SH-SY5Y (cell line): ENCODE results near the gene ARHGEF4.
A peak's percentile ranks its signal among the peaks of the same experiment; 100 is the strongest.

ENCODE experiments used
- GATA2 ChIP-seq: IDR thresholded peaks from 2 replicates; pipeline ENCODE4 v1.6.1; 2011; ENCODE audit warnings: mild to moderate bottlenecking, low read depth, low read length
- GATA3 ChIP-seq: IDR thresholded peaks from 2 replicates; pipeline ENCODE4 v1.6.1; 2011; ENCODE audit warnings: low read depth, mild to moderate bottlenecking, low read length, moderate library complexity

ARHGEF4 gene

DNA sequence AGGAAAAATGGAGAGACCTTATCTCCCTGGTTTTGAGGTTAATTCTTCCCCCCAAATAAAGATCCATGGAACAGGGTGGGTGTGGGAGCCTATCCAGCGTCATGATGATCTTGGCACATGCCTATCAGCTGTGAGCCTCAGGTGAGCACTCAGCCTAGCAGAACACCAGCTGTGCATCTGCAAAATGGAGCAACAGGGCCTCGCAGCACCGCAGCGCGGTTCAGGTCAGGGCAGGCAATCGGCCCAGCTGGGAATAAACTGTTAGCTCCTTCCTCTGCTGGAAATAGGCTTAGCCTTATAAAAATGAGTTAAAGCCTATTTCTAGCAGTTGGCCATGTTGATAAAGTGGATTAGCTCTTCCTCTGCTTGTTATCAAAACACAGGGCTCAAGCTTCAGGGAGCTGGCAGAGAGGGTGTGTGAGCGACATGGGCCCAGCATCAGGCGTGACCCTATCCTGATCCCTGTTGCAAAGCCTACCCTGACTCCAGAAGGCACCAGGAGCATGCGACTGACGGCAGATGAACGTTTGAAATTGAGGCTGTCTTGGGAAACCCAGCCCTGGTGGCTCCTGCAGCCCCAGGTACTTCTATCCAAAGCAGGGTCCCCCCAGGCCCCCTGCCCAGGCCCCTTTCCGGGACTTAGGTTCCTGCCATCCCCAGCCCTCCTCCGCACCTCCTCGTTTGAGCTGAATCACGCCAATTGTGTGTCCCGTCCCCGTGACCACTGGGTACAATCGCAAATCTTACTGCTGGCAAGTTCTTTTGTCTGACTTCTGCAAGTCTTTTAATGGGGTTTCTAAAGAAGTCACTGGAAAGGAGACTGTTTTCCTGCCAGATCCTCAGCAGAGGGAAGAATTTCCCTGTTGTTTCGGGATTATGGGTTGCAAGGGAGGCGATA lies 35.4 kb downstream of the ARHGEF4 start:
- no peak for TF ChIP-seq GATA3

DNA sequence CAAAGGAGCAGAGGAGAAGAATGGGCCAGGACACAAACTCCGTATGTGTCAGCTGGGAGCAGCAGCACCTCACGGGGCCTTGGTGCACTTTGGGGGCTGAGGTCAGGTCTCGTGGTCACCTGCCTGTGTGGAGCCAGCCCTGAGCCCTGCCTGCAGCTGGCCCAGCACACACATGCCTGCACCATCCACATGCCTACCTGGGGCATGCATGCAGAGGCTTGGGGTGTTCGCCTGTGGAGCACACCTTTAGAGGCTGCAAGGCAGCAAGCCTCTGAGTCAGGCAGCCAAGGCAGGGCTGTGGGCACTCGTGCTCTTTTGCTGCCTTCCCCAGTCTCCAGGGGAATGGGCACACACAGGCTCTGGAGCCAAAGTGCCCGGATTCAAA lies 36.0 kb downstream of the ARHGEF4 start:
- no peak for TF ChIP-seq GATA3
- TF ChIP-seq GATA2: no peak

DNA sequence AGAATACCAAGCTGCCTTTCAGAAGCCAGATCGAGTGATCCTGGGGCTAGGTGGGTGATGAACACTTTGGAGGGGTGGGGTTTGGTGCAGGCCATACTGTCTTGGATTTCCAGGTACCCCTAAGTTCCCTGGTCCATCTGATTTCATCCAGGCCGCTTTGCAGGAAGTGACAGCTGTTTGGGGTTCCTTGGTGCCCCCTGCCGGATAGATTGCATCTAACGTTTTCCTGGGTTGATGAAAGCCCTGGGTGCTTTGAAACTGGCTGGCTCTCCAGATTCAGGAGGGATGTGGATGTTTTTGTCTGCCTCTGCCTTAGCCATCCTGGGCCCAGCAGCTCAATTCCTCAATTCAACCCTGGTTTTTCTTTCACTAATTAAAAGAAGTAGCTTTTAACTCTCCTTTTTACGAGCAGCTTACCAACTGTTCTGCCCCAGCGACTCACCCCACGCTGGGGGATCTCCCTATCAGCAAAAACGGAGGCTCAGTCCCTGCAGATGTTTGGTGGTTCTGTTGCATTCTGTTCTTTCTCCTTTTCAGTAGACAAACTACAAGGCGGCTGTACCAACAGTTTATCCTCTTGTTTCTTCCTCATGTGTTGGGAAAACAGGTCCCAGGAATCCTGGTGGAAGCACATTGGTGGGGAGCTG lies 37.1 kb downstream of the ARHGEF4 start:
- TF ChIP-seq GATA2 (no peak), GATA3 (no peak)

DNA sequence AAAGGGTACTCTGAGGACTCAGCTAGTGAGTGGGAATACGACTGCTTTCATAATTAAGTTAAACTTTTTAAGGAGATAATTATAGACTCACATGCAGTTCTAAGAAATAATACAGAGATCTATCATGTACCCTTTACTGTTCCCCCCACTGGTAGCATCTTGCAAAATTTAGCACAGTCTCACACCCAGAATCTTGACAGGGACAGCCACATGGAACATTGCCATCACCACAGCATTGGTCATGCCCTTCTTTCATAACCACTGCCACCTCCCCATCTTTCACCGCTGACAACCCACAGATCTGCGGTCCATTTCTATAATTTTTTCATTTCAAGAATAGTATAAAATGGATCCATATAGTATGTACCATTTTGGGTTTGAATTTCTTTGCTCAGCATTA lies 37.8 kb downstream of the ARHGEF4 start:
- TF ChIP-seq GATA2: no peak
- TF ChIP-seq GATA3: no peak

DNA sequence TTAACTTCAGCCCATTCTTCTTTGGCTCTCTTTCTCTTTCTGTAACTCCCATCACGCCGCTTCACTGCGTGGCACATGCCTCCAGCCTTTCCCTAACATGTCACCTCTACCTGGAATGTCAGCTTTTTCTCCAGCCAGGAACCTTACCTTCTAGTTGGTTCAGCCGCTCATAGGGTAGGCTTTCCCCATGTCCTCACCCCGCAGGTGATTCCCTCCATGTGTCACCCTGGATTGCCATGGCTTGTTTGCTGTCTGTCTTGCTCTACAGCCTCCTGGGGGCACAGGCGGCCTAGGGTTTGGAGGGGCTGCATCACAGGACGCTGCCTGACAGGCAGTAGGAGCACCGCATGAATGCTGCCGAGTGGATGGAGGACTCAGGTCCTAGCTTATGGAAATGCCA lies 39.2 kb downstream of the ARHGEF4 start:
- no peak for TF ChIP-seq GATA3
- no peak for TF ChIP-seq GATA2

DNA sequence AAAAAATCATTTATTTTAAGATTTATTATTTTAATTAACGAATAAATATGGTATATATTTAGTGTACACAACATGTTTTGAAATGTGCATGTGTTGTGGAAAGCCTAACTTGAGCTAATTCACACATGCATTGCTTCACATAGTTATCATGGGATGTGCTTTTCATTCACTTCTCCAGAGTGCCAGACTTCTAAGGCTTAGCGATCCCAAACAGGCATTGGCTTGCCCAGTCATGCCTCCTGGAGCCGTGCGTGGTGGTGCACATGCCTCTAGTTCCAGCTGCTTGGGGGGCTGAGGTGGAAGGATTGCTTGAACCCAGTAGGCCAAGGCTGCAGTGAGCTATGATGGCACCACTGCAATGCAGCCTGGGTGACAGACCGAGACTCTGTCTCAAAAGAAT lies 40.5 kb downstream of the ARHGEF4 start:
- TF ChIP-seq GATA3 (no peak), GATA2 (no peak)

DNA sequence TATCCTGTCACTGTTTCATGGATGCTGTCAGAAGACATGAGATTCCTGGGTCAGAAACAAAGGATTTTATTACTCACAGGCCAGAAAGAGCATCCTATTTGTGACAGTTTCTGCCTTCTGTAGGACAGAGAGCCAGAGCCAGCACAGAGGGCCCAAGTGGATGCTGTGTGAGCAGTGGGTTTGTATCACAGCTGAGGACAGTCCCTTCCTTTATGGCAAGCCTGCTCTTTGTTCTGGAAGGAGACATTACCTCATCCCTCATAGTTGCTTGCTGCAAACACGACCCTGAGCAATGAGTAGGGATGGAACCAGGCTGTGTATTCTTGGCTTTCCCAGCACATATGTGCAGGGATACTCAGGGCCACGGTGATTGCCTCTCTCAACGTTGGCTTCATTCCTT lies 41.6 kb downstream of the ARHGEF4 start:
- no peak for TF ChIP-seq GATA2
- no peak for TF ChIP-seq GATA3

DNA sequence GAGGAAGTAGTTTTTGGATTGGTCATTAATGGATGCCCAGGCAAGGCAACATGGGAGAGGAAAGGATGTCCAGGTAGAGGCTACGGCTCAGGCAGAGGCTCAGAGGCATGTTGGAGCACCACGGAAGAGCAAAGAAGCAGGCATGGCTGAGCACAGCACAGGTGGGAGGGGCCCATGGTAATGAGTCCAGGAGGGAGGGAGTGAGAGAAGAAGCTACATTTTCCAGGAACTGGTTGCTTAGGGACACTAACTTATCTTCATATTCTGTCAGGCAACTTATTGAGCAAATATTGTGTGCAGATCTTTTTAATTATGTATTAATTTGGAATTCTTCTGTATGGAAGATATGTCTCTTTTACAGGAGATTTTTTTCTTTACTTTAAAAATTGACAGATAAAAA lies 42.2 kb downstream of the ARHGEF4 start:
- TF ChIP-seq GATA2 (no peak), GATA3 (no peak)

DNA sequence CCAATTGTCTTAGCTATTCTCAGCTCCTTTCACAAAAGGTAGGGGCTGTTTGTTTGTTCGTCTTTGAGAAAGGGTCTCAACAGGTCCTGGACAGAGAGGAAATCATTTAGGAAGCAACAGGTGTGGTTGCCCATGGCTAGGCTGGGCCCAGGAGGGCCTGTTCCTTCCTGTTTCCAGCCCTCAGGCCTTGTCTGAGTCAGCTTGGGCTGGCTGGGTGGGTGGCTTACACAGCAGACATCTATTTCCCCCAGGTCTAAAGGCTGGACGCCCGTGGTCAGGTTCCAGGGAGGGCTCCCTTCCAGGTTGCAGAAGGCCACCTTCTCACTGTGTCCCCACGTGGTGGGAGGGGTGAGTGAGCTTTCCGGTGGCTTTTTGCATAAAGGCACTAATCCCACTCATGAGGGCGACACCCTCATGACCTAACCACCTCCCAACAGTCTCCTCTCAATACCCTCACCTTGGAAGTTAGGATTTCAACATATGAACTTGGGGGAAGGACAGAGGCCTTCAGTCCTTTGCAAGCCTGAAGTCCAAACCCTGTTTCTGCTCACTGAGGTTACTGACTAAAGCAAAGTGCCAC lies 45.5 kb downstream of the ARHGEF4 start:
- no peak for TF ChIP-seq GATA2
- no peak for TF ChIP-seq GATA3

DNA sequence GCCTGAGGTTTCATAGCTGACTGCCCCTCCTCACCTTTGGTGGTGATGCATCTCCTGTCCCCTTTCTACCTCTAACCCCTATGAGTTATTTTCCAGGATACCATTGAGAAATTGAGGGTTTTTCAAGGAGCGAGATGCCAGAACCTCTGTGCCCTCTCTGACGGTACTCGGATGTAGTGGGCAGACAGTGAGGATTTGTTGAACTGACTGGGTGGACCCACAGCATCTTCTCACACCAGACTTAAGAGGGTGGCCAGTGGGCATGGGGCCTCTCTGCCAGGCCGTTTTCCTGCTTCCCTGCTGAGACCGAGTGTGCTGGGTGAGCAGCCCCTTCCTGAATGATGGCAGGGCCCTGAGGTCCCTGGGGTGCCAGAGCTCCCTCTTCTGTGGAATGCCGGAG lies 46.3 kb downstream of the ARHGEF4 start:
- TF ChIP-seq GATA3 (no peak), GATA2 (no peak)

DNA sequence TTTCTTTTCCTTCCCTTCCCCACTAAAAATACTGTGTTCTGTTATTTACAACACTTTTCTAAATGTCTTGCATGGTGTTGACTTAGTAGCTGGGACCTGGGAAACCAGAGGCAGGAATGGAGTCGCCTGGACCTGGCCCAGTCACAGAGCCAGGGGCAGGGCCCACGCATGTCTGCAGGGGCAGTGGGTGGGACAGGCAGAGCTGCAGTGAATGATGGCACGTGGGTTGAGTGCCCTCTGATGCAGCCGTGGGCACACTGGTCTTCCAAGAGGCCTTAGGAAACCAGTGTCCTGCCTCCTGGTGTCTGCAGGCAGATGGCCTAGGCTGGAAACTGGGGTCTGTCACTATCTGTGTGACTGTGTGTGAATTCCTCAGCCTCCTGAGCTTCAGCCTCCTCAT lies 46.8 kb downstream of the ARHGEF4 start:
- TF ChIP-seq GATA3: no peak
- TF ChIP-seq GATA2: no peak

DNA sequence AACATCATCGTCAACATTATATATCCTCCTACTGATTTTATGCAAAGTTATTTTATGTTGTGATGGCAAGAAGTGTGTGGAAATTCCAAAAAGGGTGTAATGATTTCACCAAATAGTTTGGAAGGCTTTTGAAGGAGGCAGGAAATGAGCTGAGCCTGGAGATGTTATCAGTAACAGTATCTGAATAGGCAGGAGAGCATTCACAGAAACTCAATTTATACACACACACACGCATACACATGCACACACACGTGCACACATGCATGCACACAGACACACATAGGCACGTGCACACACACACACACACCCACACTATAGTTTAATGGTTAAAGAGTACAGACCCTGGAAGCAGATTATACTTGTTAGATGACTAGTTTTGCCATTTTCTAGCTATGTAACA lies 47.3 kb downstream of the ARHGEF4 start:
- TF ChIP-seq GATA2 (peak; percentile 93), GATA3 (peak; percentile 93)

DNA sequence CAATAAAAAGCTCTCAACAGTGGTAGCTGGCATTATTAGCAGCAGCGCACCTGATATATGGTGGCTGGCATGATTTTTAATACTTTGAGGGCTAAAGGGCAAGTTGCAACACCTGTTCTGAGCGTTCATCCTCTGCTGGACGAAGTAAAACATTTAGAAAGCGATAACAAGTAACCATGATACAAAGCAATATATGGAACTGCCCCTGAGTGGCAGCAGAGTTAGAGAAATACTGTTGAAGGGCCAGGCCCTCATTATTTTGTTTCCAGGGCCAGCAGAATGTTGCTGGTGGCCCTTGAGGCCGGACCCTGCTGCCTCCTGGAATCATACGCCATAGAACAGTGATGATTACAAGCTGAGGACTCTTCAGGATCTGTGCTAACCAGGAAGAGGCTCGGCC lies 47.8 kb downstream of the ARHGEF4 start:
- TF ChIP-seq GATA3: no peak
- TF ChIP-seq GATA2: no peak

DNA sequence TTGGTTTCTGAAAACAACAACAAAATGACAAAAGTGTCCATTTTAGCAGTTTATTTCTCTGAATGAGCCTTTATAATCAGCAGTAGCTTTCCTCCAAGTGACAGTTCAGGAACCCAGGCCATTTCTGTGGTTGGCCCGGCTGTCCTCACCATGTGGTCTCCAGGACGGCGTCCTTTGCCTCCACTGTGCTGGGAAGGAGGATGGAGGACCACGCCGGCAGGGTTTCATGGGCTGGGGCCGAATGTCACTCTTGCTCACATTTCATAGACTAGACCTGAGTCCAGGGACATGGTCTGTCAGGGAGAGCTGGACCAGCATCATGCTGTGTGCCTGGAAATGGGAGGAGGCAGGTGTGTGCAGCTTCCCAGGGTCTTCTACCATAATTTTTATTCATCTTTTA lies 50.9 kb downstream of the ARHGEF4 start:
- no peak for TF ChIP-seq GATA2
- TF ChIP-seq GATA3: no peak
